ENCODE measurements around the gene SUSD4.

Gene SUSD4

DNA sequence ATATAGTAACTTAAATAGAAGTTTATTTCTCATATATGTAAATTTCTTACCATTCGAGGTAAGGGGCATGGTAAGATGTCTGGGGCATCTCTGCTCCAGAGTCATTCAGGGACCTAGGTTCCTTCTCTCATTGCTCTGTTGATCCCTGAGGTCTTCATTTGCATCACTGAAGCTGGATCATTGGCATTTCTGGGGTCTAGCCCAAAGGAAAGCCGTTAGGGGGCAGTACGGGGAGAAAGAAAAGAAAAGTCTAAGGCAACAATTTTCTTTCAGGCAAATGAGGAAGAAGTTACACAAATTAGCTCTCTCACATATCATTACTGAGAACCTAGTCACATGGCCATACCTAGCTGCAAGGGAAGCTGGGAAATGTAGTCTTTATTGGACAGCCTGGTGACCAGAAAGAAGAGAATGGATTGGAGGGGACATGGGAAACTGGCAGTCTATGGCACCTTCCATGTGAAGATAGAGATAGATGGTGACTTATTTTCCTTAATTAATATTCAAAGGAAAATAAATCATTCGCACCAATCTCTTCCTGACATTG lies 10.2 kb upstream of the SUSD4 start:
- no peak for TF ChIP-seq EZH2 (IDR thresholded peaks at IDR 0.05; ENCODE audit: borderline replicate concordance, low read length)
- TF ChIP-seq, protein P1, sequence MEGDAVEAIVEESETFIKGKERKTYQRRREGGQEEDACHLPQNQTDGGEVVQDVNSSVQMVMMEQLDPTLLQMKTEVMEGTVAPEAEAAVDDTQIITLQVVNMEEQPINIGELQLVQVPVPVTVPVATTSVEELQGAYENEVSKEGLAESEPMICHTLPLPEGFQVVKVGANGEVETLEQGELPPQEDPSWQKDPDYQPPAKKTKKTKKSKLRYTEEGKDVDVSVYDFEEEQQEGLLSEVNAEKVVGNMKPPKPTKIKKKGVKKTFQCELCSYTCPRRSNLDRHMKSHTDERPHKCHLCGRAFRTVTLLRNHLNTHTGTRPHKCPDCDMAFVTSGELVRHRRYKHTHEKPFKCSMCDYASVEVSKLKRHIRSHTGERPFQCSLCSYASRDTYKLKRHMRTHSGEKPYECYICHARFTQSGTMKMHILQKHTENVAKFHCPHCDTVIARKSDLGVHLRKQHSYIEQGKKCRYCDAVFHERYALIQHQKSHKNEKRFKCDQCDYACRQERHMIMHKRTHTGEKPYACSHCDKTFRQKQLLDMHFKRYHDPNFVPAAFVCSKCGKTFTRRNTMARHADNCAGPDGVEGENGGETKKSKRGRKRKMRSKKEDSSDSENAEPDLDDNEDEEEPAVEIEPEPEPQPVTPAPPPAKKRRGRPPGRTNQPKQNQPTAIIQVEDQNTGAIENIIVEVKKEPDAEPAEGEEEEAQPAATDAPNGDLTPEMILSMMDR (IDR thresholded peaks at IDR 0.05; ENCODE audit: low read length): no peak
- Histone ChIP-seq H3F3A (ENCODE audit: insufficient read depth, low read length) (no peaks in the 10 kb centered on the region), H3K4me3 (ENCODE audit: low read depth, low read length, poor library complexity, severe bottlenecking) (no peak overlapping the region), H3K36me3 (ENCODE audit: insufficient read depth, low read length) (no peaks in the 10 kb centered on the region), H3K9me3 (ENCODE audit: low read length) (no peaks in the 10 kb centered on the region), H3K4me2 (ENCODE audit: low read length) (no peak overlapping the region), H3K9ac (ENCODE audit: low read length) (no peak overlapping the region), H3K27ac (ENCODE audit: low read depth, low read length, poor library complexity, severe bottlenecking) (no peak overlapping the region), H3K79me2 (ENCODE audit: insufficient read depth, low read length) (no peaks in the 10 kb centered on the region), H3K27me3 (ENCODE audit: insufficient read depth, low read length) (no peaks in the 10 kb centered on the region), H2AFZ (ENCODE audit: low read length) (no peak overlapping the region), H3K9me2 (ENCODE audit: low read depth, low read length) (no peaks in the 10 kb centered on the region), H4K20me1 (ENCODE audit: insufficient read depth, low read length) (no peaks in the 10 kb centered on the region), H3K4me1 (ENCODE audit: insufficient read depth, low read length, severe bottlenecking) (no peaks in the 10 kb centered on the region)

DNA sequence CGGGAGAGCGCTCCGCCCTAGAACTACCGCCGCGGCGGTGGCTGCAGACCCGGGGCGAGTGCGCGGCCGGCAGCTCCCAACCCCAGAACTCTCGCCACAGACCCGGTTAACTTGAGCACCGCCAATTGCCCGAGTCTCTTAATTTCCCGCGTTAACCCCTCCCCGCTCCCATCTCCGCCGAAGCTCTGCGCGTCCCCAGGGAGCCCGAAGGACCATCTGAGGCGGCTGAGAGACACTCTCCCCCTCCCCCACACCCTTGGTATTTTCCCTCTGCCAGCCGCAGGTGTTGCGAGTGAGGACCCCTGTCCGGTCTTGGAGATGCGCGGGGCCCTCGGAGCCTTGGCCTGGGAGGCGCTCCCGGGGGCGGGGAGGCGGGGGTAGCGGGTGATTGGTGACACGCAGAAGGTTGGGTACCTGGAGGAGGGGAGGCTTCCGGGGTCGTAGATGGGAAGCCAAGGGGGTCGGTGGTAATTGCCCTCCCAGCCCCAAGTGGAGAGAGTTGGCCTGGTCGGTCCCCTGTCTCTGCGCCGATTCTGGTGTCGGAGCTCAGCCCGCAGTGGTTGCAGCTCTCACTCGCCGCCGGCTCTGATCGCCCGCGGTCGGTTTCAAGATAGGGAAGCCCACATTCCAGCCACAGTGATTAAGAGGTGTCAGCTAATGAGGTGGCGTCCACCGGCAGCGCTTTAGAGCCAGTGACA lies 858 bp upstream of the SUSD4 start:
- Histone ChIP-seq H3K9ac (ENCODE audit: low read length) (no peak overlapping the region), H3K4me3 (ENCODE audit: low read depth, low read length, poor library complexity, severe bottlenecking) (no peak overlapping the region), H3K4me1 (ENCODE audit: insufficient read depth, low read length, severe bottlenecking) (no peaks in the 10 kb centered on the region), H4K20me1 (ENCODE audit: insufficient read depth, low read length) (no peaks in the 10 kb centered on the region), H3K4me2 (ENCODE audit: low read length) (no peak overlapping the region), H3K9me2 (ENCODE audit: low read depth, low read length) (no peaks in the 10 kb centered on the region), H3K36me3 (ENCODE audit: insufficient read depth, low read length) (no peaks in the 10 kb centered on the region), H2AFZ (ENCODE audit: low read length) (no peak overlapping the region), H3K79me2 (ENCODE audit: insufficient read depth, low read length) (no peaks in the 10 kb centered on the region), H3K27me3 (ENCODE audit: insufficient read depth, low read length) (no peaks in the 10 kb centered on the region), H3F3A (ENCODE audit: insufficient read depth, low read length) (no peaks in the 10 kb centered on the region), H3K9me3 (ENCODE audit: low read length) (no peaks in the 10 kb centered on the region), H3K27ac (ENCODE audit: low read depth, low read length, poor library complexity, severe bottlenecking) (no peak overlapping the region)
- TF ChIP-seq EZH2 (IDR thresholded peaks at IDR 0.05; ENCODE audit: borderline replicate concordance, low read length): no peak
- TF ChIP-seq, protein P1 (IDR thresholded peaks at IDR 0.05; ENCODE audit: low read length): no peak

DNA sequence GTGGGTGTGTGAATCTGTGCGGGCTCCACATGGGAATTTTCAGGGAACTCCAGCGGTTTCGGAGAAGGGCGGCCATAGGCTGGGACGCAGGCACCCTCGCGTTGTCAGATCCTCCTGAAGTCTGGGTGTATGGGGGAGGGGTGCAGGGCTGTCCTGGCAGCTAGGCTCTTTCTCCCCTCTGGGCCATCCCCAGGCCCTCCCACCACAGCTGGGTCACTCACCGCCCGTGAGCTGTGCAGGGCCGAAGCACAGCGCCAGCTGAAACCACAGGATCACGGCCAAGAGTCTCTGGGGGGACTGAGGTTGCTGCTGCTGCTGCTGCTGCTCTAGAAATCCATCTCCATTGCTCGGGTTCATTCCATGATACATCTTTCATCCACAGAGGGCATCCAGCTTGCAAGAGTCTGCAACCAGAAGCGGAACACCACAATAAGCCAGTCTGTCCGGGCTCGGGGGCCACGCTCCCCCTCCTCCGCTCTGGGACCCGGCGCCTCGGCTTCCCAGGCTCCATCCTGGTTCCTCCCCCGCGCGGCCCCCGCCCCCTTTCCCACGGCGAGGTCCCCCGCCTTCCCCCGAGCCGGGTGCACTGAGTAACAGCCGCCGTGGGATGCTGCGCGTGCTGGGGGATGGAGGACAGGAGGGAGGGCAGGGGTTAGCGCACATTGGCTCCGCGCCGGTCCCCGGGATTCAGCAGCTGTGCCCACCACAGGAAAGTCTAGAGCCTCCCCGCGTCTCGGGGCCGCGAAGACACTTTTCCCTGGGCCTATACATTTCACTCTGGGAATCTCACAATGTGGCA lies 720 bp downstream of the SUSD4 start:
- H3K9me2 ChIP-seq (ENCODE audit: low read depth, low read length): no peaks in the 10 kb centered on the region
- H3F3A ChIP-seq (ENCODE audit: insufficient read depth, low read length): no peaks in the 10 kb centered on the region
- no peak overlapping the region for H3K27ac ChIP-seq (ENCODE audit: low read depth, low read length, poor library complexity, severe bottlenecking)
- no peaks in the 10 kb centered on the region for H3K27me3 ChIP-seq (ENCODE audit: insufficient read depth, low read length)
- no peaks in the 10 kb centered on the region for H3K9me3 ChIP-seq (ENCODE audit: low read length)
- H4K20me1 ChIP-seq (ENCODE audit: insufficient read depth, low read length): no peaks in the 10 kb centered on the region
- TF ChIP-seq, protein P1 (IDR thresholded peaks at IDR 0.05; ENCODE audit: low read length): no peak
- TF ChIP-seq EZH2 (IDR thresholded peaks at IDR 0.05; ENCODE audit: borderline replicate concordance, low read length): no peak
- H3K79me2 ChIP-seq (ENCODE audit: insufficient read depth, low read length): no peaks in the 10 kb centered on the region
- H3K4me3 ChIP-seq (ENCODE audit: low read depth, low read length, poor library complexity, severe bottlenecking): no peak overlapping the region
- no peaks in the 10 kb centered on the region for H3K4me1 ChIP-seq (ENCODE audit: insufficient read depth, low read length, severe bottlenecking)
- no peak overlapping the region for H3K4me2 ChIP-seq (ENCODE audit: low read length)
- H3K36me3 ChIP-seq (ENCODE audit: insufficient read depth, low read length): no peaks in the 10 kb centered on the region
- no peak overlapping the region for H2AFZ ChIP-seq (ENCODE audit: low read length)
- no peak overlapping the region for H3K9ac ChIP-seq (ENCODE audit: low read length)

Measured in OCI-LY1 (cell line).